Liver (tissue), 3 donors: ENCODE measurements around the gene CAP2.

Source experiments
- CTCF ChIP-seq: fragments of 150-350 bp; IDR thresholded peaks from 2 replicates; pipeline ENCODE4 v1.5.1; 2017; ENCODE audit warnings: improper control_type of control experiment, low read depth, low read length; ENCODE audit not compliant: missing input control
- JUND ChIP-seq, 2 donors: IDR thresholded peaks; 2 replicates each; pipeline ENCODE4 v1.6.1; 2016; ENCODE audit warnings: antibody characterized with exemption in 2 of 2
- MAX ChIP-seq: IDR thresholded peaks from 2 replicates; pipeline ENCODE4 v1.6.1; 2016; ENCODE audit warnings: antibody characterized with exemption
- RAD21 ChIP-seq, 2 donors: IDR thresholded peaks; 2 replicates each; pipeline ENCODE4 v1.6.1; 2016; ENCODE audit warnings: antibody characterized with exemption in 2 of 2, mild to moderate bottlenecking in 2 of 2
- REST ChIP-seq: IDR thresholded peaks from 2 replicates; pipeline ENCODE4 v1.6.1; 2016; ENCODE audit warnings: antibody characterized with exemption, mild to moderate bottlenecking
- RXRA ChIP-seq, 2 donors: IDR thresholded peaks; 2 replicates each; pipeline ENCODE4 v1.6.1; 2017 to 2018; ENCODE audit warnings: antibody characterized with exemption in 2 of 2, mild to moderate bottlenecking in 1 of 2
- SP1 ChIP-seq: IDR thresholded peaks from 2 replicates; pipeline ENCODE4 v1.6.1; 2018; ENCODE audit warnings: antibody characterized with exemption, mild to moderate bottlenecking
- TAF1 ChIP-seq: conservative IDR thresholded peaks from 2 replicates; pipeline ENCODE4 v1.6.1; 2016; ENCODE audit warnings: antibody characterized with exemption, mild to moderate bottlenecking
- donor health status: healthy.
- donor health status: healthy.

- TF ChIP-seq MAX: no peak
- TF ChIP-seq CTCF: no peak
- no peak for TF ChIP-seq SP1
- no peak for TF ChIP-seq TAF1
- no peak for TF ChIP-seq REST
- TF ChIP-seq RAD21 (IDR thresholded peaks at IDR 0.05): no peak
- TF ChIP-seq RXRA (IDR thresholded peaks at IDR 0.05): no peak
- no peak for TF ChIP-seq JUND (IDR thresholded peaks at IDR 0.05)
Measured at GRCh38 chr6:17416806-17417205, 23.4 kb downstream of the CAP2 start.
